IMR-90 (cell line): Measurements from ENCODE around the gene RYR2. TPM values are rescaled to one million over a fixed set of nuclear protein-coding genes. Genes with fewer than 3 reads are reported as not detected.

Source experiments
- ATAC-seq: fragments of 200-7000 bp; cut with Tn5 transposase; 2 replicates; pipeline ENCODE4 v1.9.1; 2020; ENCODE audit warnings: low read depth, mild to moderate bottlenecking, moderate library complexity
- BruUV-seq: library from RNA; stranded (reverse); fragments of 400-500 nt; replicated peaks from 2 replicates; lab custom pipeline; 2021; lab: Mats Ljungman, UMichigan
- CTCF ChIA-PET: fragments of 300-600 bp; formaldehyde crosslinking; extraction: SDS; loops from one replicate; lab custom pipeline; 2021; ENCODE audit warnings: antibody characterized with exemption; lab: Yijun Ruan, JAX
- POLR2A ChIA-PET: fragments of 300-600 bp; sonication (Branson Sonifier 250); formaldehyde crosslinking; loops from one replicate; lab custom pipeline; 2022; ENCODE audit warnings: antibody characterized with exemption; ENCODE audit not compliant: unreplicated experiment; lab: Charles Lee
- DNase-seq: peaks from one replicate; pipeline ENCODE4 v3.0.0; 2013
- H2AFZ ChIP-seq: replicated peaks from 2 replicates; pipeline ENCODE3; 2013; ENCODE audit warnings: low read length, mild to moderate bottlenecking; ENCODE audit not compliant: poor library complexity
- H2AK5ac ChIP-seq: 2 replicates; pipeline ENCODE4 v1.6.1; 2013; ENCODE audit warnings: low read depth, low read length, inconsistent platforms
- H2AK9ac ChIP-seq: replicated peaks from 2 replicates; pipeline ENCODE3; 2013; ENCODE audit warnings: mild to moderate bottlenecking, low read depth, low read length, moderate library complexity; ENCODE audit not compliant: poor library complexity
- H2BK120ac ChIP-seq: 2 replicates; pipeline ENCODE4 v1.6.1; 2013; ENCODE audit warnings: low read depth, low read length, inconsistent platforms
- H2BK15ac ChIP-seq: 3 replicates; pipeline ENCODE4 v1.6.1; 2013; ENCODE audit warnings: low read depth, low read length, inconsistent platforms
- H2BK20ac ChIP-seq: 2 replicates; pipeline ENCODE4 v1.6.1; 2013; ENCODE audit warnings: low read depth, mild to moderate bottlenecking, inconsistent platforms, low read length, moderate library complexity
- H2BK5ac ChIP-seq: 2 replicates; pipeline ENCODE4 v1.6.1; 2013; ENCODE audit warnings: mild to moderate bottlenecking, low read depth, low read length, inconsistent platforms; ENCODE audit not compliant: poor library complexity, severe bottlenecking
- H3K14ac ChIP-seq: replicated peaks from 2 replicates; pipeline ENCODE4 v1.6.1; 2013; ENCODE audit warnings: low read depth, low read length, inconsistent platforms
- H3K18ac ChIP-seq: 2 replicates; pipeline ENCODE4 v1.6.1; 2013; ENCODE audit warnings: low read depth, low read length, control low read depth
- H3K23ac ChIP-seq: 2 replicates; pipeline ENCODE4 v1.6.1; 2013; ENCODE audit warnings: low read depth, low read length, inconsistent platforms
- H3K27ac ChIP-seq: 2 replicates; pipeline ENCODE4 v1.5.1; 2013; ENCODE audit warnings: mild to moderate bottlenecking, control low read depth, low read length; ENCODE audit not compliant: insufficient read depth
- H3K27me3 ChIP-seq: 2 replicates; pipeline ENCODE4 v1.6.1; 2013; ENCODE audit warnings: low read length; ENCODE audit not compliant: control insufficient read depth, insufficient read depth
- H3K36me3 ChIP-seq: 2 replicates; pipeline ENCODE4 v1.6.1; 2013; ENCODE audit warnings: low read length, mixed read lengths; ENCODE audit not compliant: control insufficient read depth, insufficient read depth
- H3K4ac ChIP-seq: 2 replicates; pipeline ENCODE4 v1.6.1; 2013; ENCODE audit warnings: low read depth, low read length, inconsistent platforms
- H3K4me1 ChIP-seq: 2 replicates; pipeline ENCODE4 v1.6.1; 2013; ENCODE audit warnings: low read length, mixed read lengths; ENCODE audit not compliant: control insufficient read depth, insufficient read depth
- H3K4me2 ChIP-seq: 2 replicates; pipeline ENCODE4 v1.6.1; 2013; ENCODE audit warnings: low read depth, mild to moderate bottlenecking, control low read depth, low read length, moderate library complexity
- H3K4me3 ChIP-seq: 2 replicates; pipeline ENCODE4 v1.5.1; 2013; ENCODE audit warnings: low read depth, mild to moderate bottlenecking, control low read depth, low read length, moderate library complexity; ENCODE audit not compliant: insufficient read depth
- H3K56ac ChIP-seq: 2 replicates; pipeline ENCODE4 v1.6.1; 2013; ENCODE audit warnings: low read length, inconsistent platforms; ENCODE audit not compliant: insufficient read depth; ENCODE audit errors: extremely low read depth
- H3K79me1 ChIP-seq, 2 experiments: 2 replicates each; pipeline ENCODE4 v1.6.1; 2013; ENCODE audit warnings: low read length in 2 of 2, inconsistent platforms in 1 of 2, low read depth in 1 of 2
- H3K9ac ChIP-seq: 2 replicates; pipeline ENCODE4 v1.6.1; 2013; ENCODE audit warnings: low read depth, low read length, control low read depth
- H3K9me1 ChIP-seq: 2 replicates; pipeline ENCODE4 v1.6.1; 2013; ENCODE audit warnings: low read length, inconsistent platforms; ENCODE audit not compliant: insufficient read depth
- H3K9me3 ChIP-seq: 2 replicates; pipeline ENCODE4 v1.6.1; 2013; ENCODE audit warnings: low read length; ENCODE audit not compliant: control insufficient read depth, insufficient read depth
- H4K20me1 ChIP-seq: 2 replicates; pipeline ENCODE4 v1.6.1; 2013; ENCODE audit warnings: low read length, inconsistent platforms; ENCODE audit not compliant: insufficient read depth
- H4K5ac ChIP-seq: 2 replicates; pipeline ENCODE4 v1.6.1; 2013; ENCODE audit warnings: mild to moderate bottlenecking, low read depth, low read length, control low read depth
- H4K8ac ChIP-seq, 2 experiments: 2 replicates each; pipeline ENCODE4 v1.6.1; 2013; ENCODE audit warnings: low read depth in 2 of 2, low read length in 2 of 2, control low read depth in 1 of 2, inconsistent platforms in 1 of 2
- H4K91ac ChIP-seq: 2 replicates; pipeline ENCODE4 v1.6.1; 2013; ENCODE audit warnings: low read depth, low read length, inconsistent platforms; ENCODE audit not compliant: insufficient read depth
- ELK1 ChIP-seq: fragments of 150-350 bp; IDR thresholded peaks from 2 replicates; pipeline ENCODE4 v1.6.1; 2016; ENCODE audit warnings: low read depth, mild to moderate bottlenecking, low read length, moderate library complexity, borderline replicate concordance
- FOS ChIP-seq: fragments of 150-350 bp; IDR thresholded peaks from 2 replicates; pipeline ENCODE4 v1.6.1; 2016; ENCODE audit warnings: low read depth, low read length
- MAZ ChIP-seq: IDR thresholded peaks from 2 replicates; pipeline ENCODE4 v1.6.1; 2012; ENCODE audit warnings: low read depth, mild to moderate bottlenecking, low read length, improper control_type of control experiment, moderate library complexity, borderline replicate concordance
- POLR2A ChIP-seq: IDR thresholded peaks from 2 replicates; pipeline ENCODE4 v1.6.1; 2012; ENCODE audit warnings: mild to moderate bottlenecking, low read depth, low read length
- WGBS, 2 experiments: methylation state at CpG; one replicate each; pipeline versions ENCODE4 v1.1.5 to v1.1.7; 2013; ENCODE audit warnings: missing lambda C conversion rate in 2 of 2; ENCODE audit not compliant: insufficient read length in 1 of 2; ENCODE audit errors: extremely low coverage in 2 of 2; 5-methylcytosine and 5-hydroxymethylcytosine counted together
- dilution Hi-C: fragments of 300-500 bp; cut with HindIII; formaldehyde crosslinking; loops from one replicate; pipeline ENCODE4 v1.14.3; 2018; ENCODE audit warnings: low sequenced_read_pairs; ENCODE audit not compliant: unreplicated experiment
- in situ Hi-C: fragments of 300-500 bp; cut with MboI; formaldehyde crosslinking; loops from 3 replicates; pipeline ENCODE4 v1.14.3; 2019; ENCODE audit warnings: low sequenced_read_pairs, inconsistent platforms, mixed read lengths
- intact Hi-C: fragments of 100-400 bp; cut with micrococcal nuclease; formaldehyde crosslinking; loops from 2 replicates; pipeline ENCODE4 v1.10.0; 2022
- polyA plus RNA-seq, 3 experiments: library from polyadenylated mRNA; depleted of rRNA; stranded (reverse); fragments of >200 nt; gene quantifications; 2 replicates each; pipeline ENCODE4 v1.2.3, GENCODE V29; 2012; ENCODE audit warnings: low replicate concordance in 1 of 3
- total RNA-seq: library from RNA; depleted of rRNA; stranded (reverse); fragments of >200 nt; gene quantifications from 2 replicates; pipeline ENCODE4 v1.2.3, GENCODE V29; 2012

Gene RYR2
- total and polyA plus RNA-seq, 2 of the 4 experiments (the other 2 are of a cell fraction) = not detected

DNA sequence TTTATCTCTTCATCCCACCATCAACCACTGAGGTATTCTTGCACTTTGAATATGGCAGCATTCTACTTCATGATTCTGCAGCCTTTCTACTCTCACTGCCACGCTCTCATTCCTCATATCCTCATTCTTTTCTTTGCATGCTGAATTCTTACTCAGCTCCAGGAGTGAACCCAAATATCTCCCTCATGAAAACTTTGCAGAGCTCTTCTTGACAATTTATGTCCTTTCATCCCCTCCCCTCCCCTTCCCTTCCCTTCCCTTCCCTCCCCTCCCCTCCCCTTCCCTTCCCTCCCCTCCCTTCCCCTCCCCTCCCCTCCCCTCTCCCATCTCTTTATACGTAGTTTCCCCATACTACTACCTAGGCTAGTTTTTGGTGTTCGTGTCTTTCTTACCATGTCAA, 363.9 kb downstream of the RYR2 start:
- H3K79me1 ChIP-seq = no peaks in the 10 kb centered on the region
- WGBS, 2 experiments = 22% methylated on average over 1 of the region's 3 CpGs; no CpG with 5 or more reads in 1 of the 2 experiments
- DNase-seq = no peak
- no peak overlapping the region for H2AK9ac ChIP-seq
- no peaks in the 10 kb centered on the region for H3K36me3 ChIP-seq
- no peak overlapping the region for H3K9ac ChIP-seq
- no peak overlapping the region for H3K4ac ChIP-seq
- no peak overlapping the region for H2BK20ac ChIP-seq
- POLR2A ChIA-PET = no interaction called here
- CTCF ChIA-PET = no interaction called here
- H2BK120ac ChIP-seq = no peak overlapping the region
- no peak overlapping the region for H2BK15ac ChIP-seq
- peaks cover 5% of the 10 kb centered on the region for H3K9me3 ChIP-seq
- H3K27ac ChIP-seq = no peak overlapping the region
- in situ Hi-C loops (no loop called here), intact Hi-C loops (no loop called here), dilution Hi-C loops (no loop called here)
- no peak overlapping the region for H4K91ac ChIP-seq
- no peak overlapping the region for H3K23ac ChIP-seq
- H3K18ac ChIP-seq = no peak overlapping the region
- H3K4me2 ChIP-seq = no peak overlapping the region
- H4K20me1 ChIP-seq = no peaks in the 10 kb centered on the region
- no peak overlapping the region for H2AFZ ChIP-seq
- no peaks in the 10 kb centered on the region for H3K9me1 ChIP-seq
- BruUV-seq = no TSS peak
- no peak overlapping the region for H3K4me3 ChIP-seq
- no peak overlapping the region for H3K14ac ChIP-seq
- H3K56ac ChIP-seq = no peak overlapping the region
- TF ChIP-seq FOS (no peak), POLR2A (no peak), MAZ (no peak), ELK1 (no peak)
- H3K27me3 ChIP-seq = no peaks in the 10 kb centered on the region
- no peak for ATAC-seq
- H4K5ac ChIP-seq = no peak overlapping the region
- no peak overlapping the region for H2AK5ac ChIP-seq
- no peak overlapping the region for H2BK5ac ChIP-seq
- no peak overlapping the region for H4K8ac ChIP-seq
- no peaks in the 10 kb centered on the region for H3K4me1 ChIP-seq
